ENCODE measurements around the gene GSTM1.

Gene GSTM1

GRCh38 chr1:109724933-109725332, 37.3 kb downstream of the GSTM1 start:
- H3K9me3 Mint-ChIP-seq, result no peaks in the 10 kb centered on the region
- H3K4me3 Mint-ChIP-seq, result no peak overlapping the region
- DNase-seq (ENCODE audit: low spot score in 2 of 2) (no peak), ATAC-seq (no peak)
- no peaks in the 10 kb centered on the region for H3K36me3 Mint-ChIP-seq
- H3K27ac Mint-ChIP-seq, result no peak overlapping the region
- no peaks in the 10 kb centered on the region for H3K4me1 Mint-ChIP-seq

GRCh38 chr1:109725510-109725909, 37.9 kb downstream of the GSTM1 start:
- H3K9me3 Mint-ChIP-seq, result no peaks in the 10 kb centered on the region
- H3K36me3 Mint-ChIP-seq, result no peaks in the 10 kb centered on the region
- H3K4me3 Mint-ChIP-seq, result no peak overlapping the region
- no peak overlapping the region for H3K27ac Mint-ChIP-seq
- no peak for DNase-seq (ENCODE audit: low spot score in 2 of 2)
- H3K4me1 Mint-ChIP-seq, result no peaks in the 10 kb centered on the region
- ATAC-seq, result no peak

DNA sequence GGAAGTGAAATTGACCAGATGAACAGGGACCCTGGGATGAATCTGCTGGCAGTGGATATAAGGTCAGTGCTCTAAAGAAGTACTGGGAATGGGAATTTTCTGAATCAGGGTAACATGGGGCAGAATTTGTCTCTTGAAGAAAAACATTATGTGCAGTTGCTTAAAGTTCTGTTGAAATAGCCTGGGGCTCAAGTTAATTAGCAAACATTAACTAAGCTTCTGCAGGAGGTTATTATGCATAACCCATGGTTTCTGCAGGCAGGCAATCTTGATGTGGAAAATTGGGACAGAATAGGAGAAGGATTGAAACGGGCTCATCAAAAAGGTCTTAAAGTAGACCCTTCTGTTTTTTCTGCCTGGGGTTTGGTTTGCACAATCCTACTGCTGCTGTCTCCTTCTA, 38.4 kb downstream of the GSTM1 start:
- no peak for ATAC-seq
- DNase-seq (ENCODE audit: low spot score in 2 of 2), result no peak
- Mint-ChIP-seq H3K4me3 (no peak overlapping the region), H3K27ac (no peak overlapping the region), H3K4me1 (no peaks in the 10 kb centered on the region), H3K36me3 (no peaks in the 10 kb centered on the region), H3K9me3 (no peaks in the 10 kb centered on the region)

DNA sequence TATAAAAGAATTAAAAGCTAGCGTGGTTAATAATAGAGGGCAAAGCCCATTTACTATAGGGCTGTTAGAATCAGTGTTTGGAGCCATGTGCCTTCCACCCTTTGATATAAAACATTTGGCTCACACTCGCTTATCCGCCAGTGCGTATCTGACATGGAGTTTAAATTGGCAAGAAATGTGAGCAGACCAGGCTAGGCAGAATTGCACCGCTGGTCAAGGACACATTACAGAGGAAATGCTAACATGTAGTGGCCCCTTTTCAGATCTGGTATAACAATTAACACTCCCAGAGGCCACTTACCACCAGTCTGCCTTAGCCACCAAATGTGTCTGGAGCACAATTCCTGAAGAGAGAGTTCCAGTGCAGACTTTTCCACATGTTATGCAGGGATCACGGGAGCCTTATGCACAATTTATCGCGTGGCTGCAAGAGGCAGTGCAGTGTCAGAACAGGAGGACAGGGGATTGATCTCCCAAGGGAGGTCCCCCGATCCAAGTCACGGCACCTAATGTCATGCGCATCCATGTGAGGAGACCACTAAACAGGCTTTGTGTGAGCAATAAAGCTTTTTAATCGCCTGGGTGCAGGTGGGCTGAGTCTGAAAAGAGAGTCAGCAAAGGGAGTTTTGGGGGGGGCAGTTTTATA, 39.2 kb downstream of the GSTM1 start:
- DNase-seq (ENCODE audit: low spot score in 2 of 2), result no peak
- H3K27ac Mint-ChIP-seq, result no peak overlapping the region
- no peaks in the 10 kb centered on the region for H3K36me3 Mint-ChIP-seq
- H3K9me3 Mint-ChIP-seq, result no peaks in the 10 kb centered on the region
- ATAC-seq, result no peak
- no peak overlapping the region for H3K4me3 Mint-ChIP-seq
- no peaks in the 10 kb centered on the region for H3K4me1 Mint-ChIP-seq

DNA sequence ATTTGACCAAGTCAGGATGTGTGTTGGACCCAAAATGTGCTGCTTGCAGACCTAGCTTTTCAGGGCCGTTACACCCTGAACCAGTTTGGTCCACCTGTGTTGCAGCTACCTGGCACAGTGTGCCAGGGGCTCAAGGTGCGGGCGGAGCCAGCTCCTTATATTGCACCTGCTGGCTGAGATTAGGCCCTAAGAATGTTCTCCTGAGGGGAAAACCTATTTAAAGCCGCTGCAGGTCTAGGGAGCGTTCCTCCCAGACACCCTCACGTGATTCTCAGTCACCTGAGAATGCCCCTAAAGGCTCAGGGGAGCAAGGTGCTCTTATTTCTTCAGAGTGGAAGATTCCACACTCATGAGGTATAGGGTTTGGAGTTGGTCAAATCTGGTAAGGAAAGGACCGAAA, 41.3 kb downstream of the GSTM1 start:
- no peaks in the 10 kb centered on the region for H3K9me3 Mint-ChIP-seq
- ATAC-seq, result no peak
- no peaks in the 10 kb centered on the region for H3K4me1 Mint-ChIP-seq
- no peaks in the 10 kb centered on the region for H3K36me3 Mint-ChIP-seq
- DNase-seq (ENCODE audit: low spot score in 2 of 2), result no peak
- H3K4me3 Mint-ChIP-seq, result no peak overlapping the region
- no peak overlapping the region for H3K27ac Mint-ChIP-seq

GRCh38 chr1:109730666-109731065, 43.0 kb downstream of the GSTM1 start:
- no peaks in the 10 kb centered on the region for H3K9me3 Mint-ChIP-seq
- H3K4me3 Mint-ChIP-seq, result no peak overlapping the region
- ATAC-seq (no peak), DNase-seq (ENCODE audit: low spot score in 2 of 2) (no peak)
- no peak overlapping the region for H3K27ac Mint-ChIP-seq
- H3K36me3 Mint-ChIP-seq, result no peaks in the 10 kb centered on the region
- no peaks in the 10 kb centered on the region for H3K4me1 Mint-ChIP-seq

- Mint-ChIP-seq H3K9me3 (no peaks in the 10 kb centered on the region), H3K4me1 (no peaks in the 10 kb centered on the region), H3K36me3 (peaks cover 5% of the 10 kb centered on the region), H3K27ac (no peak overlapping the region), H3K4me3 (no peak overlapping the region)
- no peak for DNase-seq (ENCODE audit: low spot score in 2 of 2)
- no peak for ATAC-seq
Observed at GRCh38 chr1:109732390-109732881, 44.8 kb downstream of the GSTM1 start.

GRCh38 chr1:109733236-109733870, 45.7 kb downstream of the GSTM1 start:
- Mint-ChIP-seq H3K9me3 (no peaks in the 10 kb centered on the region), H3K4me3 (no peak overlapping the region), H3K36me3 (peaks cover 5% of the 10 kb centered on the region), H3K4me1 (no peaks in the 10 kb centered on the region), H3K27ac (no peak overlapping the region)
- no peak for DNase-seq (ENCODE audit: low spot score in 2 of 2)
- ATAC-seq, result no peak

DNA sequence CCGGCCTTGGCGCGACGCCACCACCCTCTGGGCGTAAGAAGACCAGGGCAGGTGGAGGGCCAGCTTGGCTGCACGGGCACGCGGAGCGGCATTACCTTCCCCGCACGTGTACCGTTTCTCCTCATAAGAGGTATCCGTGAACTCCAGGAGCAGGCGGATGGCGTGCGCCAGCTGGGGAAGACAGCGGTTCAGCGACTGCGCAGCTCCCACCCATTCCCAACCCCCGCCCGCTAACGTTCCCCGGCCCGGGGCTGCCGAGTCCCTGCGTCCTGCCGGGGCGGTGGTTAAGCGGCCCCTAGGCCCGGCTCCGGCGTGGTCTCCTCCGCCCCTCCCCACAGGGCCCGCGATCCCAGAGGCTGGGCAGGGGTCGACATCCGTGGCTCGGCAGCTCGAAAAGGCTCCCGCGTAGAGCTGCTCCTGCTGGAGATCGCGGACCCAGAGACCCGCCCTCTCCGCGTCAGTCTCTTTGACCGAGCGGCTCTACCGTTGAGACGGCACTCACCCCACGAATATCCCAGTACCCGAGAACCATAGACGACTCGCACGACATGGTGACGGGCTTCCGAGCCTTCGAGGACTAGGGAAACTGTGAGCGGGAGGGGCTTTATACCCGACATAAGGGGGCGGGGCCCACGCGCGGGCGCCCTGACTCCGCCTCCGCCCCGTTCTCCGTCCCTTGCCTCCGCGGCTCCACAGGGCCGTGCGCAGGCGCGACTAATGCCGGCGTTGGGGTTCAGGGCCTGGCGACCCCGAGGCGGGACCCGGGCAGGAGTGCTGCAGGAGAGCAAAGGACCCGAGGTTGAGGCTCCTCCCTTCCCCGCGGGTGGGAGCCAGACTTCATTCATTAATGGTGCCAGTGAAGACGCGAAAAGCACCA, 52.4 kb downstream of the GSTM1 start:
- Mint-ChIP-seq H3K4me3 (peak overlapping the region; percentile 74), H3K27ac (peak overlapping the region; percentile 29), H3K36me3 (peaks cover 5% of the 10 kb centered on the region), H3K9me3 (no peaks in the 10 kb centered on the region), H3K4me1 (peaks cover 12% of the 10 kb centered on the region)
- DNase-seq (ENCODE audit: low spot score in 2 of 2), result peak; percentile 74 to 82
- peak; percentile 96 for ATAC-seq

DNA sequence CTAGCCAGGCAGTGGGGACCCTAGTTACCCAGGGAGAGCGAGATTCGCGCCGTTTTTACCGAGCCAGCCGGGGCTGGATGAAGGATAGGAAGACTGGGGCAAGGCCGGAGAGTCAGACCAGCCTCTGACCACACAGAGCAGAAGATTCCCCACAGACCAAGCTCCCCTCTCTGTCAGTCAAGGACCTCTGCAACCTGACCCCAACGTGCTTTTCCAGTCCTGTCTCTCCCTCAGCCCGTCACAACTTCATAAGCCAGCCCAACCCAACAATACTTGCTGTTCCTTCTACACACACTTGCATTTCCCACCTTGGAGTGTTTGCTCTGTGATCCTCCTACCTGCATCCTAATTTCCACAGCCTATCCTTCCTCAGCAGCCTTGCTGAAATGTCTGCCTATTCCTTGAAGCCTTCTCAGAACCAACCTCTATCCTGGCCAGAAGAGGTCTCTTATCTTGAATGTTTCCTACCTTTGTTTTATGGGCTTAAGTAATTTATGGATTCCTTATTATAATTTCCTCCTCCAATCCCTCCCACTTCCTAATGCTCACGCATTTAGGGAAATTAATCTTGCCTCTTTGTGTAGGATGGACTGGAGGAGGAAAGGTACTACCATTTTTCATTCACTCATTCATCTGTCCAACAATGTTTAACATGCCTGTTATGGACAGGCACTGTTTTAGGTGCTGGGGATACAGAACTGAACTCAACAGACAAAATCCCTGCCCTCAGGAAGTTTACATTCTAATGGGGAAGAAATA, 53.2 kb downstream of the GSTM1 start, which contains the start of gene GSTM3:
Gene GSTM3, minus strand, starts transcription at position 424 of the 759 bp plus-strand sequence. CDS start 751 bp downstream, outside the sequence.
- H3K4me3 Mint-ChIP-seq, result peak within 1 kb of the TSS; percentile 74
- peak; percentile 4 for ATAC-seq

More for the DNA sequence above, 53.2 kb downstream of the GSTM1 start, which contains the start of gene GSTM3:
- H3K9me3 Mint-ChIP-seq, result no peaks in the 10 kb centered on the region
- peak within 1 kb of the TSS; percentile 29 for H3K27ac Mint-ChIP-seq
- peaks cover 12% of the 10 kb centered on the region for H3K4me1 Mint-ChIP-seq
- peaks cover 5% of the 10 kb centered on the region for H3K36me3 Mint-ChIP-seq
- DNase-seq (ENCODE audit: low spot score in 2 of 2), result no peak

Data from stimulated activated effector memory CD8-positive, alpha-beta T cell treated with anti-CD3 and anti-CD28 coated beads, Interleukin-12 subunit alpha, Interleukin-12 subunit beta, amount 100 ng/mL, for 72 hours (primary cell).